ENCODE data around the gene C4orf17. TPM values are rescaled to one million over a fixed set of nuclear protein-coding genes. Genes with fewer than 3 reads are reported as not detected.

C4orf17 gene
- total RNA-seq, 1 donor from 2014 or later, result not detected

DNA sequence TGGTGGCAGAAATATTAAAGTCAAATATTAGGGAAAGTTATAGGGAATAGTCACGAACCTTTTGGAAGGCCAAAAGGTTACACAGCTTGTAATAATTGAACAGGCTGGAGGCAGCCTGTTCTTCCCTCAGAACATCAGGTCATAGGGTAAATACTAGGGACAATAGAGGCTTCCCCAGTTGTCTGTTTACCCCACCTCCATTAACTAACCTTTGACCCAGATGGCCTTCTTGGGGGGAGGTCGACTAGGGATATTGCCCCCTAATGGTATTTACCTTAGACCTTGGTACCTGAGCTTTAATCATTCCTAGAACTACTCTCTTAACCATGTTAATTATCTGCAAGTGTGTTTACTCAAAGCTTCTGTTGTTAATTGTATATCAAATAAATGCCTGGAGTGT lies 26.0 kb downstream of the C4orf17 start:
- no peak overlapping the region for H3K4me3 Mint-ChIP-seq
- no peaks in the 10 kb centered on the region for H3K9me3 Mint-ChIP-seq
- CTCF ChIA-PET, result interaction anchor here (1.0 kb wide), 1 partner anchor 272 kb away, joined by 3 read pairs; no protein-coding TSS in a partner anchor
- H3K27ac Mint-ChIP-seq, result no peak overlapping the region
- TF ChIP-seq, protein P1, sequence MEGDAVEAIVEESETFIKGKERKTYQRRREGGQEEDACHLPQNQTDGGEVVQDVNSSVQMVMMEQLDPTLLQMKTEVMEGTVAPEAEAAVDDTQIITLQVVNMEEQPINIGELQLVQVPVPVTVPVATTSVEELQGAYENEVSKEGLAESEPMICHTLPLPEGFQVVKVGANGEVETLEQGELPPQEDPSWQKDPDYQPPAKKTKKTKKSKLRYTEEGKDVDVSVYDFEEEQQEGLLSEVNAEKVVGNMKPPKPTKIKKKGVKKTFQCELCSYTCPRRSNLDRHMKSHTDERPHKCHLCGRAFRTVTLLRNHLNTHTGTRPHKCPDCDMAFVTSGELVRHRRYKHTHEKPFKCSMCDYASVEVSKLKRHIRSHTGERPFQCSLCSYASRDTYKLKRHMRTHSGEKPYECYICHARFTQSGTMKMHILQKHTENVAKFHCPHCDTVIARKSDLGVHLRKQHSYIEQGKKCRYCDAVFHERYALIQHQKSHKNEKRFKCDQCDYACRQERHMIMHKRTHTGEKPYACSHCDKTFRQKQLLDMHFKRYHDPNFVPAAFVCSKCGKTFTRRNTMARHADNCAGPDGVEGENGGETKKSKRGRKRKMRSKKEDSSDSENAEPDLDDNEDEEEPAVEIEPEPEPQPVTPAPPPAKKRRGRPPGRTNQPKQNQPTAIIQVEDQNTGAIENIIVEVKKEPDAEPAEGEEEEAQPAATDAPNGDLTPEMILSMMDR (IDR thresholded peaks at IDR 0.05), result no peak
- POLR2A ChIA-PET, result no interaction called here
- H3K36me3 Mint-ChIP-seq (ENCODE audit: low read depth), result no peaks in the 10 kb centered on the region
- ATAC-seq (ENCODE audit: low read depth), result no peak
- no peaks in the 10 kb centered on the region for H3K4me1 Mint-ChIP-seq
- intact Hi-C loops (cut with micrococcal nuclease), result no loop called here
- no peak for DNase-seq
- H3K27me3 Mint-ChIP-seq, result peaks cover 23% of the 10 kb centered on the region

DNA sequence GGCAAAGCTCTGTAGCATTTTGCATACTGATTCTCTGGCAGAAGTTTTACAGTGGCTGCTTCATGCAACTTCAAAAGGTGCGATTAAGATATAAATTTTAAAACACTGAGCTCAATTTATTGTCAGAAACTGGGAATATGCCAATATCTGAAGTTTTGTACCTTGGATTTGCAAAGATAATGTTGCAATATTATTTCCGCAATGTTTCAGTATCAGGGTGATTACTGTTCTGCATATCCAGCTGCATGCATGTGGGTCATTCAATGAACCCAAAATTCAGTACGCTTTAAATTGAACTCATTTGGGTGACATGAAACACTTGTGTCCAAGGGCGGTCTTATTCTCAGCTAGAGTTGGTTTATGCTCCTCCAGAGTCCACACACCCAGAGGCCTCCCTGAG lies 26.9 kb downstream of the C4orf17 start:
- Mint-ChIP-seq H3K27me3 (peaks cover 23% of the 10 kb centered on the region), H3K36me3 (ENCODE audit: low read depth) (no peaks in the 10 kb centered on the region), H3K4me1 (no peaks in the 10 kb centered on the region), H3K9me3 (no peaks in the 10 kb centered on the region), H3K27ac (no peak overlapping the region), H3K4me3 (no peak overlapping the region)
- intact Hi-C loops (cut with micrococcal nuclease), result no loop called here
- CTCF ChIA-PET, result interaction anchor here (0.5 to 1.0 kb wide), 2 partner anchors 99 to 271 kb away, joined by 3 read pairs; no protein-coding TSS in a partner anchor
- no peak for DNase-seq
- ATAC-seq (ENCODE audit: low read depth), result no peak
- TF ChIP-seq, protein P1 (IDR thresholded peaks at IDR 0.05), result no peak
- POLR2A ChIA-PET, result interaction anchor here (0.6 kb wide), 1 partner anchor 451 kb away, joined by 6 read pairs; no protein-coding TSS in a partner anchor

DNA sequence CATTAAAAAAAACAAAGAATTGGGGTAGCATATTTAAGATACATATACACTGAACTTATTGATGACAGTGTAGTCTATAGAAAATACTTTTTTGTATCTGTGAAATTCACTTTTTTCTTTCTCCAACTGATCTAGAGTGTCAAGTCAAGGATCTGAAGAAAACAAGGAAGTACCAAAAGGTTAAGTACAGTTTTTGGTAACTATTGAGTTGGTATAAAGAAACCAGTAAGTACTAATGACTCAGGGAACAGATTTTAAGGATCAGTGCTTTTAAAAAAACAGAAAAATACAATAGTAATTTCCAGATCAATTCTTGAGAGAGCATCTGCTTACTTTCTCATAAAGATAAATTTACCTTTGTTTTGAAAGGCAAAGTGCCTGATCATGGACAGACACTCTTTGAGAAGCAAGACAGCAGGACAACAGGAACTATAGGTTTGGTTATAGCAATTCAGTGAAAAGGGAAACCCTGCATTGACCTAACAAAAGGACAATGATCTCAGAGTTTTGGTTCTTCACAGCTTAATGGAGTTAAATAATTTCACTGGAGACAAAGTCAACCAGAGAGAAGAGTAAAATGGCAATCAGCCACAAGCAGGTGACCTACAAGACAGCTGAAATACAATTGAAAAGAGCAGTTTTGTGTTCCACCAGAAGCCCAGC lies 29.6 kb downstream of the C4orf17 start:
- ChIA-PET POLR2A (no interaction called here), CTCF (no interaction called here)
- no peaks in the 10 kb centered on the region for H3K36me3 Mint-ChIP-seq (ENCODE audit: low read depth)

DNA sequence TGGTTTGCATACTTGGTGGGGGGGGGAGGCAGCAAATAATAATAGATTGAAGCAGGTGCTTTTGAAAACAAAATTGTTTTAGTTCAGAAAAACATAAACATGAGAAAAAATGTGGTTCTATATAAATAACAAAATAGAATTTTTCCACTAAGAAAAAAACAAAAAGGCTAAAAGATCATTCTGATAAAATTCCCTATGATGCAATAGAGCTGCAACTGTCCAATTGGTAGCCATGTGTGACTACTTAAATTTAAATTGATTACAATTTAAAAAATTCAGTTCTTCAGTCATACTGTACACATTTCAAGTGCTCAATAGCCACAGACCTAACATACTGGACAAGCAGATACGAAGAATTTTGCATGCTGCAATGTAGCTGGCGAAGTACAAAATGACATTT lies 42.1 kb downstream of the C4orf17 start:
- ATAC-seq (ENCODE audit: low read depth) (no peak), DNase-seq (no peak)
- ChIA-PET POLR2A (interaction anchor here (0.7 kb wide), 1 partner anchor 33 kb away, joined by 3 read pairs; no protein-coding TSS in a partner anchor), CTCF (no interaction called here)
- H3K27me3 Mint-ChIP-seq, result no peaks in the 10 kb centered on the region
- no peak overlapping the region for H3K4me3 Mint-ChIP-seq
- H3K4me1 Mint-ChIP-seq, result no peaks in the 10 kb centered on the region
- intact Hi-C loops (cut with micrococcal nuclease), result no loop called here
- TF ChIP-seq, protein P1 (IDR thresholded peaks at IDR 0.05), result no peak
- H3K36me3 Mint-ChIP-seq (ENCODE audit: low read depth), result peaks cover 21% of the 10 kb centered on the region
- no peak overlapping the region for H3K27ac Mint-ChIP-seq
- no peaks in the 10 kb centered on the region for H3K9me3 Mint-ChIP-seq

More for the DNA sequence above, 29.6 kb downstream of the C4orf17 start:
- intact Hi-C loops (cut with micrococcal nuclease), result no loop called here
- Mint-ChIP-seq H3K9me3 (no peaks in the 10 kb centered on the region), H3K4me1 (no peaks in the 10 kb centered on the region), H3K27me3 (peaks cover 16% of the 10 kb centered on the region), H3K27ac (no peak overlapping the region), H3K4me3 (no peak overlapping the region)
- ATAC-seq (ENCODE audit: low read depth) (no peak), DNase-seq (no peak)
- TF ChIP-seq, protein P1 (IDR thresholded peaks at IDR 0.05), result no peak

Data from activated B cell treated with CpG ODN at 0.5 μM for 24 hours (primary cell).